Right atrium auricular region (tissue), 2 donors: ENCODE data around the gene APOL6. TPM values are rescaled to one million over a fixed set of nuclear protein-coding genes. Genes with fewer than 3 reads are reported as not detected.
"Not testable (repeated sequence)": the region's sequence is repeated elsewhere in the genome, so short reads cannot be mapped to it uniquely, and the experiment has no call there.

ENCODE experiments used
- DNase-seq: peaks from one replicate; pipeline ENCODE4 v3.0.0-alpha.2; 2019; ENCODE audit warnings: low spot score
- H3K27ac ChIP-seq, 2 donors: fragments of 200-600 bp; sonication (generic); 1 replicate in 1 of 2; 2 replicates in 1 of 2; pipeline ENCODE4 v1.5.1; 2016 to 2019
- H3K27me3 ChIP-seq, 2 donors: fragments of 200-600 bp; sonication (generic); one replicate each; pipeline versions ENCODE4 v1.5.1 to v1.6.0; 2017 to 2019
- H3K36me3 ChIP-seq: fragments of 200-600 bp; sonication (generic); one replicate; pipeline ENCODE4 v1.5.1; 2016
- H3K4me1 ChIP-seq, 2 donors: fragments of 200-600 bp; sonication (generic); one replicate each; pipeline versions ENCODE4 v1.5.1 to v1.6.0; 2017 to 2019
- H3K4me3 ChIP-seq, 2 donors: fragments of 200-600 bp; sonication (generic); 1 replicate in 1 of 2; 2 replicates in 1 of 2; pipeline ENCODE4 v1.5.1; 2017 to 2019; ENCODE audit warnings: mild to moderate bottlenecking in 1 of 2, moderate library complexity in 1 of 2
- H3K9me3 ChIP-seq, 2 donors: fragments of 200-600 bp; sonication (generic); one replicate each; pipeline ENCODE4 v1.5.1; 2019
- total RNA-seq, 2 donors: library from RNA; depleted of rRNA; stranded (reverse); fragments of >200 nt; gene quantifications; one replicate each; pipeline ENCODE4 v1.1.0, GENCODE V29; 2016
- TF ChIP-seq, protein P1 (sequence below), 2 donors: fragments of 200-600 bp; sonication (generic); IDR thresholded peaks; one replicate each; pipeline ENCODE4 v1.5.1; 2019; ENCODE audit warnings: antibody characterized with exemption in 2 of 2

APOL6 gene
- total RNA-seq, 2 donors from 2014 or later = 7.5 to 8.5 TPM

DNA sequence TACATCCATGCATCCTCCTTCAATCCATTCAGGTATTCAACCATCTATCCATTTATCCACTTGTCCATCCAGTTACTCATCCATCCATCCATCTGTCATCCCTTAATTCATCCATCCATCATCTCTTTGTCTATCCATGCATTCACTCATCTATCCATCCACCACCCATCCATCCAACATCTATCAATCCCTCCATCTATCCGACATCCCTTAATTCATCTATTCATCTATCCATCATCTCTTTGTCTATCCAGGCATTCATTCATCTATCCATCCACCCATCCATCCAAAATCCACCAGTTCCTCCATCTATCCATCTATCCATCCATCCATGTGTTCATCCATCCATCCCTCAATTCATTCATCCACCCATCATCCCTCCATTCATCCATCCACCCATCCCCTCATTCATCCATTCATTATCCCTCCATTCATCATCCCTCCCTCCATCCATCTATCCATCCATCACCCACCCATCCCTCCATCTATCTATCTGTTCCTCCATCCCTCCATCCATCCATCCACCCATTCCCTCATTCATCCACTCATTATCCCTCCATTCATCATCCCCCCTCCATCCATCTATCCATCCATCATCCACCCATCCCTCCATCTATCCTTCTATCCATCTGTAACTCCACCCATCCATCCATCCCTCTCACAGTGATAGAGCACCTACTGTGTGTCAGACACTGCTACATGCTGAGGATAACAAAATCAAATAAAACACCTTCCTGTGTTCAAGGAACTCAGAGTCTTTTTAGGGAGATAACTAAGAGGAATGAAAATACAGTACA is 29.6 kb upstream of the APOL6 start:
- TF ChIP-seq, protein P1, sequence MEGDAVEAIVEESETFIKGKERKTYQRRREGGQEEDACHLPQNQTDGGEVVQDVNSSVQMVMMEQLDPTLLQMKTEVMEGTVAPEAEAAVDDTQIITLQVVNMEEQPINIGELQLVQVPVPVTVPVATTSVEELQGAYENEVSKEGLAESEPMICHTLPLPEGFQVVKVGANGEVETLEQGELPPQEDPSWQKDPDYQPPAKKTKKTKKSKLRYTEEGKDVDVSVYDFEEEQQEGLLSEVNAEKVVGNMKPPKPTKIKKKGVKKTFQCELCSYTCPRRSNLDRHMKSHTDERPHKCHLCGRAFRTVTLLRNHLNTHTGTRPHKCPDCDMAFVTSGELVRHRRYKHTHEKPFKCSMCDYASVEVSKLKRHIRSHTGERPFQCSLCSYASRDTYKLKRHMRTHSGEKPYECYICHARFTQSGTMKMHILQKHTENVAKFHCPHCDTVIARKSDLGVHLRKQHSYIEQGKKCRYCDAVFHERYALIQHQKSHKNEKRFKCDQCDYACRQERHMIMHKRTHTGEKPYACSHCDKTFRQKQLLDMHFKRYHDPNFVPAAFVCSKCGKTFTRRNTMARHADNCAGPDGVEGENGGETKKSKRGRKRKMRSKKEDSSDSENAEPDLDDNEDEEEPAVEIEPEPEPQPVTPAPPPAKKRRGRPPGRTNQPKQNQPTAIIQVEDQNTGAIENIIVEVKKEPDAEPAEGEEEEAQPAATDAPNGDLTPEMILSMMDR (IDR thresholded peaks at IDR 0.05) = no peak
- Histone ChIP-seq H3K27ac (peak overlapping the region; percentile 89 to 92), H3K4me1 (peaks cover 0 to 42% of the 10 kb centered on the region in 2 donors), H3K36me3 (peaks cover 21% of the 10 kb centered on the region), H3K27me3 (no peaks in the 10 kb centered on the region), H3K9me3 (no peaks in the 10 kb centered on the region), H3K4me3 (no peak overlapping the region)
- no peak for DNase-seq

DNA sequence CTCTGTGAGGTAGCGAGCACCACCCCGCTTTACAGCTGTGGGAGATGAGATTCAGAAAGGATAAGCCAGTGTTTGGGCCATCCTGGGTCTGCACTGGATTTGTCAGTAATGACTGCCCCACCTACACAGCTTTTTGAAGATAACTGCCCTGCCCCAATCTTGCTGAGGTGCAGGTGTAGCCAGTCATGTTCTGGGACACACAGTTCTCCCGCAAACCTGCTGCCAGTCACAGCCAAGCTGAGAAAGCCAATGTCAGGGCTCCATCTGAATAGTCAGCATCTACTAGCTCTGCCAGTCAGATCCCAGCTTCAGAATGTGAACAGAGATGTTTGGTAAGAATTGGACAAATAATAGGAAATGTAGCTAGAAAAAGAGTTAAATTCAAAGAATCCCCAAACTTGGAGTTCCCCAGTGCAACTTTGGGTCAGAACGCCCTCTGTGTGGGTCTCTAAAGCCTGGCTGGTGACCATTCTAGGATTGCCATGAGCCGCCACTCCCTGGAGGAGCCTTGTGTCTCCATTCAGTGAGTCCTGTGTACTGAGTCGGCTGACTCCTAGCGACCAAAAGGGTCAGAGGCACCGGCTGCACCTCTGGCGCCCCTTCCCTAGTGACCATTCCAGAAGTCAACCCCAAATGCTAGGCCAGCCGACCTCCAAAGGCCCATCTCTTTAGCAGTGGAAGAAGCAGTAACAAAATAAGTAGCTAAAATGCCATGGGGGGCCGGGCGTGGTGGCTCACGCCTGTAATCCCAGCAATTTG is 28.7 kb upstream of the APOL6 start:
- Histone ChIP-seq H3K36me3 (peaks cover 12% of the 10 kb centered on the region), H3K9me3 (no peaks in the 10 kb centered on the region), H3K27me3 (no peaks in the 10 kb centered on the region), H3K4me1 (peaks cover 0 to 42% of the 10 kb centered on the region in 2 donors), H3K27ac (peak overlapping the region; percentile 79 to 92), H3K4me3 (no peak overlapping the region)
- DNase-seq = no peak
- TF ChIP-seq, protein P1 (IDR thresholded peaks at IDR 0.05) = no peak

DNA sequence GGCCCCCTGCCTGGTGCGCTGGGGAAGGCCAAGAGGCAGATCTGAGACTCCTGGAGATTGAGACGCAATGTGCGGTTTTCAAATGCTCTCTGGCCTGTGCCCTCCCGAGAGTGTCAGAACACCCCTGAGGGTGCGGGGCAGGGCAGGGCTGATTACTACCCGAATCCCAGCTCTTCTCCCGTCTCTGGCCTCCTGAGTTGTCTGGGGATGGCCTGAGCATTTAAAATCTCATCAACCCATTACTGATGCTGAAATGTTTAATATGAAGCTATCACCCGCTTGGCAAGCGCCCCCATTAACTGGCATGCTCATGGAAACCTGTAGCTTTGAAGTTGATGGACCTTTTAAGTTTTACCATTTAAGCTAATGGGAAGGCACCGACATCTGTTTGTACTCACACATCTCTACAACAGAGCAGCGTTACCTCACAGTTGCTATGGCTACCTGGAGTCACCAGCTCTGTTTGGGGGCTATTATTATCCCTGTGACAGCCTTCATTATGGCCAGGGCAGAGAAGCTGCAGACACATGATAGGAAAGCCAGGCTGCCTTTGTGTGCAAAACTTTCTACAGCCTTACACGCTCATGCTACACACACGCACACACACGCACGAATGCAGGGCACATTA is 27.5 kb upstream of the APOL6 start:
- TF ChIP-seq, protein P1 (IDR thresholded peaks at IDR 0.05) = no peak
- Histone ChIP-seq H3K27ac (peak overlapping the region; percentile 81 to 92), H3K4me1 (peaks cover 0 to 42% of the 10 kb centered on the region in 2 donors), H3K9me3 (no peaks in the 10 kb centered on the region), H3K4me3 (no peak overlapping the region), H3K27me3 (no peaks in the 10 kb centered on the region), H3K36me3 (peaks cover 2% of the 10 kb centered on the region)
- DNase-seq = no peak

DNA sequence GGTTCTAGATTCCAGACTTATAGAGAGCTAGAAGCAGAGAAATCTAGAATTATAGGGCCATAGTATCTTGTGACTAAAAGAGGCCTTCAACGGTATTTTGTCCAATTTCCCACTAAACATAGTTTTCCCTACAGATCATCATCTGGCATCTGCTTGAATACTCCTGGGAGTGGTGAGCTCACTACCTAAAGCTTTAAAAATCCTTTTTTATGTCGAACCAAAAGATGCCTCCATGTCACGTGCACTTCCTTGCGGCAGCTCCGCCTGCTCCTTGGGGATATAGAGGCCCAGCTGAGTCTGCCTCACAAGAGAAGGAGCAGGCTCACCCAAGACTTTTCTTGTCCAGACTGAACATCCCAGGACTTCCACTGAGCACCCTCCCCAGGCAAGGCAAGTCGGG is 26.8 kb upstream of the APOL6 start:
- peak overlapping the region; percentile 81 to 92 for H3K27ac ChIP-seq
- H3K4me1 ChIP-seq = peaks cover 0 to 45% of the 10 kb centered on the region in 2 donors
- TF ChIP-seq, protein P1 (IDR thresholded peaks at IDR 0.05) = no peak
- no peaks in the 10 kb centered on the region for H3K27me3 ChIP-seq
- no peaks in the 10 kb centered on the region for H3K36me3 ChIP-seq
- H3K9me3 ChIP-seq = no peaks in the 10 kb centered on the region
- H3K4me3 ChIP-seq = no peak overlapping the region
- no peak for DNase-seq

DNA sequence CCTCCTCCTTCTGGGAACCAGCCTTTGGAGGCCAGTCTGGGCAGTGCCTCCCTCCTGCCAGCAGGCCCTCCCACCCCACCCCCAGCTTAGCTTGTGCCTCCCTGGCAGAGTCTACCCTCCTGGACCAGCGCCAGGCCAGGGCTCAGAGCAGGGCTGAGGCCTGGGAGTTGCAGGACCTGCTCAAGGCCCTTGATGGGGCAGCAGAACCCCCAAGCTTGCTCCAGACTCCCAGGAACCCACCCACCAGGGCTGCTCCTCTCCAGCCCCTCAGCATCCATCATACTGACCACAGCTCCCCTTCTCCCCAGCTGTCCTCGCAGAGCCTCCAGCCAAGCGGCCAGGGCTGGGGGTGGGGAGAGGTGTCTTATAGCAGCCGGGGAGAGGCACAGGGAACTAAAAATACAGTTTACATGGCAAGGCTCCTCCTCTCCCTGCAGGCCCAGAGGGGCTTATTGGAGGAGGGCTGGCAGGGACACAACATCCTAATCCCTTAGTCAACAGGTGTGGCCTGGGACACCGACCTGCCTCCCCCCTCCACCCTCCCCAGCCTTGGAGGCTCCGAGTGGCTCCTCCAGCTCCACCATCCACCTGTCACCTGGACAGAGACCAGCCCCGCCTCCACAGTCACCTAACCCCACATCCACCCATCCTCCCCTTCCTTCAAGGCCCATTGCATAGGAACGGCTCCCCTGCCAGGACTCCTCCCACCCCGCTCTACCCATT is 25.9 kb upstream of the APOL6 start:
- Histone ChIP-seq H3K4me1 (peaks cover 0 to 51% of the 10 kb centered on the region in 2 donors), H3K4me3 (no peak overlapping the region), H3K27ac (peak overlapping the region; percentile 81 to 92), H3K36me3 (no peaks in the 10 kb centered on the region), H3K9me3 (no peaks in the 10 kb centered on the region), H3K27me3 (no peaks in the 10 kb centered on the region)
- DNase-seq = no peak
- TF ChIP-seq, protein P1 (IDR thresholded peaks at IDR 0.05) = no peak

DNA sequence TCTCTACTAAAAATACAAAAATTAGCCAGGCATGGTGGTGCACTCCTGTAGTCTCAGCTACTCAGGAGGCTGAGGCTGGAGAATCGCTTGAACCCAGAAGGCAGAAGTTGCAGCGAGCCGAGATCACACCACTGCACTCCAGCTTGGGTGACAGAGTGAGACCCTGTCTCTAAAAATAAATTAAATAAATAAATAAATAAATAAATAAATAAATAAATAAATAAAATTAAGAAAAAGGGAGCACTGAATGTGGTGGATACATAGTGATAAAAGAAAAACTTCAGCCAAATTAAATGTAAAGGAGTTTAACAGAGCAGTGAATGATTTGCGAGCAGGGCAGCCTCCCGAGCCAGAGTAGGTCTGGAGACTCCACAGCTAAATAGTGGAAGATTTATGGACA is 24.4 kb upstream of the APOL6 start:
- not testable (repeated sequence) for H3K27me3 ChIP-seq, H3K4me3 ChIP-seq, H3K36me3 ChIP-seq, DNase-seq, H3K9me3 ChIP-seq, H3K27ac ChIP-seq
- H3K4me1 ChIP-seq = peaks cover 0 to 55% of the 10 kb centered on the region in 2 donors
